B cell (primary cell): Measurements from ENCODE around the gene MYDGF. TPM values are rescaled to one million over a fixed set of nuclear protein-coding genes. Genes with fewer than 3 reads are reported as not detected.

Source experiments
- ATAC-seq: fragments of 200-7000 bp; cut with Tn5 transposase; one replicate; pipeline ENCODE4 v1.10.0; 2021; ENCODE audit warnings: low read depth, mild to moderate bottlenecking, moderate number of reproducible peaks, moderate library complexity
- CTCF ChIA-PET: fragments of 350-600 bp; sonication (Branson Sonifier 250); formaldehyde crosslinking; loops from one replicate; lab custom pipeline; 2021; ENCODE audit warnings: antibody characterized with exemption, inconsistent platforms; lab: Charles Lee
- POLR2A ChIA-PET: fragments of 350-600 bp; sonication (Branson Sonifier 250); formaldehyde crosslinking; loops from one replicate; lab custom pipeline; 2021; ENCODE audit warnings: antibody characterized with exemption; lab: Charles Lee
- DNase-seq: peaks from one replicate; pipeline ENCODE4 v3.0.0; 2013
- H2AFZ ChIP-seq: 2 replicates; pipeline ENCODE4 v1.6.1; 2012; ENCODE audit warnings: mild to moderate bottlenecking, low read depth, low read length; ENCODE audit not compliant: insufficient read depth, poor library complexity, severe bottlenecking
- H3K27ac ChIP-seq, 2 donors: 1 replicate in 1 of 2; 2 replicates in 1 of 2; pipeline ENCODE4 v1.5.1; 2012 to 2013; ENCODE audit warnings: low read length in 2 of 2, mild to moderate bottlenecking in 2 of 2, moderate library complexity in 1 of 2
- H3K27me3 ChIP-seq, 4 experiments: fragments of 200-600 bp in 1 of 4; sonication (generic) in 1 of 4; replicated peaks in 1 of 4; 1 replicate in 2 of 4; 2 replicates in 2 of 4; pipeline versions ENCODE4 v1.6.1 to v1.7.0; 2013 to 2016; ENCODE audit warnings: low read length in 3 of 4, mild to moderate bottlenecking in 2 of 4, mixed read lengths in 1 of 4, moderate library complexity in 1 of 4; ENCODE audit not compliant: insufficient read depth in 4 of 4, control insufficient read depth in 3 of 4; ENCODE audit errors: control extremely low read depth in 1 of 4
- H3K36me3 ChIP-seq, 2 experiments: replicated peaks in 1 of 2; 1 replicate in 1 of 2; 2 replicates in 1 of 2; pipeline versions ENCODE4 v1.6.1 to v1.7.1; 2013; ENCODE audit warnings: low read length in 1 of 2; ENCODE audit not compliant: insufficient read depth in 2 of 2, control insufficient read depth in 1 of 2; ENCODE audit errors: control extremely low read depth in 1 of 2, extremely low read depth in 1 of 2
- H3K4me1 ChIP-seq, 2 donors: fragments of 200-600 bp in 1 of 2; sonication (generic) in 1 of 2; 1 replicate in 1 of 2; 2 replicates in 1 of 2; pipeline versions ENCODE4 v1.5.1 to v1.6.1; 2013 to 2017; ENCODE audit warnings: low read length in 2 of 2; ENCODE audit not compliant: control insufficient read depth in 2 of 2, insufficient read depth in 2 of 2
- H3K4me2 ChIP-seq: replicated peaks from 2 replicates; pipeline ENCODE3; 2012; ENCODE audit warnings: mild to moderate bottlenecking, low read depth, low read length; ENCODE audit not compliant: poor library complexity, severe bottlenecking
- H3K4me3 ChIP-seq, 5 experiments: fragments of 200-600 bp in 1 of 5; sonication (generic) in 1 of 5; 1 replicate in 3 of 5; 2 replicates in 2 of 5; pipeline versions ENCODE4 v1.5.1 to v1.7.0; 2011 to 2016; ENCODE audit warnings: low read length in 4 of 5, mild to moderate bottlenecking in 4 of 5, low read depth in 2 of 5, control low read depth in 1 of 5, moderate library complexity in 1 of 5; ENCODE audit not compliant: insufficient read depth in 1 of 5; ENCODE audit errors: control extremely low read depth in 1 of 5, extremely low read depth in 1 of 5
- H3K79me2 ChIP-seq: fragments of 200-600 bp; sonication (generic); one replicate; pipeline ENCODE4 v1.6.0; 2016; ENCODE audit warnings: low read length; ENCODE audit not compliant: control insufficient read depth, insufficient read depth
- H3K9ac ChIP-seq: fragments of 200-600 bp; sonication (generic); 2 replicates; pipeline ENCODE4 v1.6.1; 2017; ENCODE audit warnings: mild to moderate bottlenecking, low read length, moderate library complexity
- H3K9me3 ChIP-seq, 3 donors: one replicate each; pipeline versions ENCODE4 v1.6.1 to v1.7.1; 2013; ENCODE audit warnings: low read length in 2 of 3; ENCODE audit not compliant: control insufficient read depth in 2 of 3, insufficient read depth in 1 of 3; ENCODE audit errors: control extremely low read depth in 1 of 3
- H4K20me1 ChIP-seq: 2 replicates; pipeline ENCODE4 v1.6.0; 2012; ENCODE audit warnings: mild to moderate bottlenecking, low read length; ENCODE audit not compliant: insufficient read depth, control insufficient read depth, poor library complexity, severe bottlenecking
- H3K27ac Mint-ChIP-seq: one replicate; pipeline ENCODE4 v1.8.0; 2021; ENCODE audit warnings: mixed read lengths
- H3K27me3 Mint-ChIP-seq: one replicate; pipeline ENCODE4 v1.8.0; 2021; ENCODE audit warnings: mixed read lengths
- H3K4me1 Mint-ChIP-seq: one replicate; pipeline ENCODE4 v1.8.0; 2021; ENCODE audit warnings: mixed read lengths
- H3K4me3 Mint-ChIP-seq: one replicate; pipeline ENCODE4 v1.8.0; 2021; ENCODE audit warnings: mixed read lengths
- H3K9me3 Mint-ChIP-seq: one replicate; pipeline ENCODE4 v1.8.0; 2022; ENCODE audit warnings: mixed read lengths; ENCODE audit not compliant: insufficient read depth
- CTCF ChIP-seq: fragments of 200-600 bp; IDR thresholded peaks from one replicate; pipeline ENCODE4 v1.8.0; 2022; ENCODE audit warnings: antibody characterized with exemption, mild to moderate bottlenecking
- EZH2 ChIP-seq: IDR thresholded peaks from 2 replicates; pipeline ENCODE4 v1.6.1; 2012; ENCODE audit warnings: borderline replicate concordance, low read depth, mild to moderate bottlenecking, moderate library complexity, low read length; ENCODE audit not compliant: insufficient read depth, poor library complexity, severe bottlenecking
- WGBS: methylation state at CpG from one replicate; pipeline ENCODE4 v1.1.5; 2013; ENCODE audit warnings: missing lambda C conversion rate; ENCODE audit not compliant: insufficient coverage; 5-methylcytosine and 5-hydroxymethylcytosine counted together
- intact Hi-C: fragments of 100-400 bp; cut with micrococcal nuclease; formaldehyde crosslinking; loops from one replicate; pipeline ENCODE4 v1.10.0; 2022
- polyA plus RNA-seq: library from polyadenylated mRNA; depleted of rRNA; stranded (reverse); fragments of >200 nt; gene quantifications from 2 replicates; pipeline ENCODE4 v1.2.3, GENCODE V29; 2012
- total RNA-seq, 2 donors: library from RNA; stranded (reverse); fragments of 120-200 nt in 1 of 2; gene quantifications; 1 replicate in 1 of 2; 2 replicates in 1 of 2; pipeline versions ENCODE4 v1.2.3 to v1.2.4, GENCODE V29; 2013 to 2022

The MYDGF gene
- total and polyA plus RNA-seq, 2 donors (not counting 1 experiment from before 2014, with no cell fraction given) = 21.2 to 42.3 TPM

GRCh38 chr19:4671185-4671851, 1.2 kb upstream of the MYDGF start:
- TF ChIP-seq CTCF (no peak), EZH2 (no peak)
- Histone ChIP-seq H3K79me2 (peaks cover 9% of the 10 kb centered on the region), H3K9me3 (peaks cover 0 to 5% (median 0%) of the 10 kb centered on the region in 3 donors), H3K36me3 (peaks cover 2 to 14% of the 10 kb centered on the region in 2 experiments), H3K9ac (no peak overlapping the region), H4K20me1 (peaks cover 7% of the 10 kb centered on the region), H3K27ac (no peak overlapping the region), H3K27me3 (no peaks in the 10 kb centered on the region), H3K4me3 (no peak overlapping the region), H3K4me2 (no peak overlapping the region), H2AFZ (peak overlapping the region; percentile 91), H3K4me1 (peaks cover 10 to 18% of the 10 kb centered on the region in 2 donors)
- no peak for DNase-seq
- no peaks in the 10 kb centered on the region for H3K9me3 Mint-ChIP-seq
- ATAC-seq = no peak
- H3K27ac Mint-ChIP-seq = peak overlapping the region; percentile 77
- H3K4me3 Mint-ChIP-seq = peak overlapping the region; percentile 75
- WGBS = 89% methylated on average over 1 of the region's 10 CpGs
- H3K4me1 Mint-ChIP-seq = peaks cover 19% of the 10 kb centered on the region
- H3K27me3 Mint-ChIP-seq = no peaks in the 10 kb centered on the region
- CTCF ChIA-PET = interaction anchor here (0.7 to 1.3 kb wide), 3 partner anchors 35 to 1394 kb away, joined by 3 read pairs; no protein-coding TSS in a partner anchor
- POLR2A ChIA-PET = no interaction called here
- intact Hi-C loops = no loop called here

GRCh38 chr19:4664642-4665041, 5.5 kb downstream of the MYDGF start:
- no peak overlapping the region for H3K27ac ChIP-seq
- intact Hi-C loops = no loop called here
- no peaks in the 10 kb centered on the region for H3K27me3 Mint-ChIP-seq
- H3K9ac ChIP-seq = no peak overlapping the region
- ChIA-PET POLR2A (no interaction called here), CTCF (no interaction called here)
- ATAC-seq (no peak), DNase-seq (no peak)
- no peak overlapping the region for H3K4me2 ChIP-seq
- H3K4me3 ChIP-seq = no peak overlapping the region
- H3K27ac Mint-ChIP-seq = no peak overlapping the region
- H3K9me3 Mint-ChIP-seq = no peaks in the 10 kb centered on the region
- peaks cover 16% of the 10 kb centered on the region for H3K4me1 Mint-ChIP-seq
- H3K9me3 ChIP-seq = no peaks in the 10 kb centered on the region
- peaks cover 24% of the 10 kb centered on the region for H4K20me1 ChIP-seq
- no peaks in the 10 kb centered on the region for H3K27me3 ChIP-seq
- H3K79me2 ChIP-seq = peaks cover 19% of the 10 kb centered on the region
- H2AFZ ChIP-seq = no peak overlapping the region
- peaks cover 3 to 42% of the 10 kb centered on the region in 2 experiments for H3K36me3 ChIP-seq
- H3K4me3 Mint-ChIP-seq = no peak overlapping the region
- H3K4me1 ChIP-seq = peaks cover 9 to 13% of the 10 kb centered on the region in 2 donors
- WGBS = 91% methylated on average over 12 of the region's 12 CpGs
- TF ChIP-seq EZH2 = no peak
- no peak for TF ChIP-seq CTCF
